K562 (cell line): ENCODE results near the gene EZH2. TPM values are rescaled to one million over a fixed set of nuclear protein-coding genes. Genes with fewer than 3 reads are reported as not detected.

Experiments
- BCLAF1 ChIP-seq, 2 experiments: fragments of 450-650 bp in 1 of 2; IDR thresholded peaks; 2 replicates each; pipeline ENCODE4 v1.6.1; 2011 to 2017; ENCODE audit warnings: low read depth in 2 of 2, antibody characterized with exemption in 1 of 2, borderline replicate concordance in 1 of 2, low read length in 1 of 2, mild to moderate bottlenecking in 1 of 2, mixed read lengths in 1 of 2; ENCODE audit not compliant: control insufficient read depth in 1 of 2
- CEBPB ChIP-seq: fragments of 450-650 bp; IDR thresholded peaks from 2 replicates; pipeline ENCODE4 v1.6.1; 2016; ENCODE audit warnings: missing genetic modification characterization, missing compliant biosample characterization
- DACH1 ChIP-seq: fragments of 450-650 bp; IDR thresholded peaks from 2 replicates; pipeline ENCODE4 v1.6.1; 2018; ENCODE audit not compliant: partially characterized antibody
- GATA2 ChIP-seq: sonication (generic); formaldehyde crosslinking; IDR thresholded peaks from 2 replicates; pipeline ENCODE4 v1.4.0; 2020; ENCODE audit warnings: mild to moderate bottlenecking, missing genetic modification reagents
- JUN ChIP-seq, 2 experiments: sonication (generic) in 1 of 2; formaldehyde crosslinking in 1 of 2; IDR thresholded peaks; 2 replicates each; pipeline versions ENCODE4 v1.6.1 to v1.8.0; 2012 to 2022; ENCODE audit warnings: borderline replicate concordance in 2 of 2, mild to moderate bottlenecking in 2 of 2, improper control_type of control experiment in 1 of 2, low read depth in 1 of 2, low read length in 1 of 2, missing genetic modification reagents in 1 of 2
- NFRKB ChIP-seq: fragments of 450-650 bp; IDR thresholded peaks from 2 replicates; pipeline ENCODE4 v1.6.1; 2016; ENCODE audit warnings: low read depth
- PHF20 ChIP-seq: fragments of 450-650 bp; IDR thresholded peaks from 2 replicates; pipeline ENCODE4 v1.6.1; 2018; ENCODE audit not compliant: partially characterized antibody
- RERE ChIP-seq: sonication (generic); formaldehyde crosslinking; IDR thresholded peaks from 2 replicates; pipeline ENCODE4 v1.8.0; 2023; ENCODE audit warnings: missing genetic modification reagents, mild to moderate bottlenecking, borderline replicate concordance
- RFX1 ChIP-seq: fragments of 450-650 bp; IDR thresholded peaks from 2 replicates; pipeline ENCODE4 v1.6.1; 2016; ENCODE audit warnings: mild to moderate bottlenecking, moderate library complexity
- SNRNP70 ChIP-seq: fragments of 200-400 bp; formaldehyde crosslinking; optimal IDR thresholded peaks from 2 replicates; pipeline ENCODE3; 2017; ENCODE audit warnings: low read depth, low read length
- TOE1 ChIP-seq, 2 experiments: fragments of 450-650 bp in 1 of 2; sonication (generic) in 1 of 2; formaldehyde crosslinking in 1 of 2; IDR thresholded peaks; 2 replicates each; pipeline versions ENCODE4 v1.7.1 to v1.8.0; 2016 to 2022; ENCODE audit warnings: borderline replicate concordance in 2 of 2, mild to moderate bottlenecking in 2 of 2, antibody characterized with exemption in 1 of 2, inconsistent platforms in 1 of 2, low read depth in 1 of 2, missing genetic modification reagents in 1 of 2, moderate library complexity in 1 of 2
- UBTF ChIP-seq, 2 experiments: IDR thresholded peaks; 2 replicates each; pipeline ENCODE4 v1.6.1; 2012; ENCODE audit warnings: improper control_type of control experiment in 2 of 2, low read depth in 2 of 2, low read length in 2 of 2, borderline replicate concordance in 1 of 2
- USF1 ChIP-seq: sonication (generic); formaldehyde crosslinking; IDR thresholded peaks from 2 replicates; pipeline ENCODE4 v1.9.0; 2022; ENCODE audit warnings: mild to moderate bottlenecking, missing genetic modification reagents
- ZNF24 ChIP-seq: fragments of 450-650 bp; IDR thresholded peaks from 2 replicates; pipeline ENCODE4 v1.6.1; 2016
- ZNF384 ChIP-seq: IDR thresholded peaks from 2 replicates; pipeline ENCODE4 v1.6.1; 2012; ENCODE audit warnings: low read depth, low read length, improper control_type of control experiment
- polyA plus RNA-seq, 8 experiments: library from polyadenylated mRNA; depleted of rRNA in 4 of 8; stranded (reverse) in 5 of 8; unstranded in 3 of 8; fragments of >200 nt; fragmentation: Nextera tagmentation in 2 of 8; fragmentation: Illumina TruSeq in 1 of 8; extraction: Ambion mirVana in 2 of 8; extraction: Trizol in 1 of 8; gene quantifications; 2 replicates each; pipeline versions ENCODE4 v1.2.1 to v1.2.3, GENCODE V29; 2011 to 2014; ENCODE audit warnings: inconsistent platforms in 1 of 8, missing spikeins in 1 of 8
- total RNA-seq, 7 experiments: library from RNA; depleted of rRNA in 6 of 7; stranded (reverse); fragments of >200 nt in 6 of 7; fragmentation: Illumina TruSeq in 2 of 7; extraction: Trizol in 2 of 7; gene quantifications; 2 replicates each; pipeline versions ENCODE4 v1.2.1 to v1.2.3, GENCODE V29; 2011 to 2021; ENCODE audit warnings: low replicate concordance in 1 of 7

Gene EZH2
- total and polyA plus RNA-seq, 9 of the 15 experiments (the other 6 are each of a cell fraction or from before 2014, with no cell fraction given): 48.7 to 175 (median 98.6) TPM

GRCh38 chr7:148882192-148882591 is 1.9 kb downstream of the EZH2 start (continued):
- TF ChIP-seq RERE (CRISPR knock-in tag) (no peak), DACH1 (no peak), GATA2 (CRISPR knock-in tag) (no peak), UBTF (IDR thresholded peaks at IDR 0.05; ENCODE audit: borderline replicate concordance in 1 of 2, low read depth in 2 of 2, low read length in 2 of 2) (no peak), ZNF384 (no peak), JUN (IDR thresholded peaks at IDR 0.05; ENCODE audit: borderline replicate concordance, low read depth, low read length) (no peak), JUN (CRISPR knock-in tag; IDR thresholded peaks at IDR 0.05; ENCODE audit: borderline replicate concordance) (no peak), SNRNP70 (no peak), BCLAF1 (IDR thresholded peaks at IDR 0.05; ENCODE audit: borderline replicate concordance in 1 of 2, control insufficient read depth in 1 of 2, low read depth in 2 of 2, low read length in 1 of 2) (no peak), RFX1 (no peak), USF1 (no peak), TOE1 (IDR thresholded peaks at IDR 0.05; ENCODE audit: borderline replicate concordance) (no peak), TOE1 (CRISPR knock-in tag; IDR thresholded peaks at IDR 0.05; ENCODE audit: borderline replicate concordance, low read depth) (no peak), ZNF24 (no peak), PHF20 (no peak), CEBPB (peak; percentile 42), NFRKB (no peak)
